ENCODE data around the gene LAMC1. TPM values are rescaled to one million over a fixed set of nuclear protein-coding genes. Genes with fewer than 3 reads are reported as not detected.
A peak's percentile ranks its signal among the peaks of the same experiment; 100 is the strongest.

Gene LAMC1
- total RNA-seq, 4 donors from 2014 or later: 387 to 474 (median 408) TPM

- no peak for DNase-seq (ENCODE audit: extremely low spot score)
- H3K27me3 ChIP-seq: no peaks in the 10 kb centered on the region
- TF ChIP-seq CTCF (IDR thresholded peaks at IDR 0.05) (peak; percentile 43 to 53 (median 44)), POLR2A (IDR thresholded peaks at IDR 0.05; ENCODE audit: low read depth) (peak; percentile 25), POLR2AphosphoS5 (IDR thresholded peaks at IDR 0.05) (peak; percentile 67 to 78), EP300 (IDR thresholded peaks at IDR 0.05) (no peak)
- peaks cover 28 to 52% (median 48%) of the 10 kb centered on the region in 4 donors for H3K4me1 ChIP-seq
- WGBS: under 1% methylated on average over 18 of the region's 68 CpGs
- no peaks in the 10 kb centered on the region for H3K9me3 ChIP-seq
- H3K27ac ChIP-seq (replicated peaks in 1 of 4): peak overlapping the region; percentile 98 to 100 (median 100)
- H3K36me3 ChIP-seq: peaks cover 0 to 2% (median 0%) of the 10 kb centered on the region in 4 donors
- H3K4me3 ChIP-seq: peak overlapping the region; percentile 80 to 97 (median 92)
- intact Hi-C loops (cut with DNase I): loop anchor here (5.0 kb wide), 1 partner anchor 214 kb away; no protein-coding TSS in a partner anchor
Observed at GRCh38 chr1:183023601-183024316, 539 bp downstream of the LAMC1 start.

GRCh38 chr1:183024317-183025009 lies 1.2 kb downstream of the LAMC1 start:
- no peak for DNase-seq (ENCODE audit: extremely low spot score)
- Histone ChIP-seq H3K9me3 (no peaks in the 10 kb centered on the region), H3K4me3 (peak overlapping the region; percentile 80 to 97 (median 92)), H3K36me3 (peaks cover 0 to 5% (median 0%) of the 10 kb centered on the region in 4 donors), H3K27me3 (no peaks in the 10 kb centered on the region), H3K27ac (replicated peaks in 1 of 4) (peak overlapping the region; percentile 98 to 100 (median 100)), H3K4me1 (peaks cover 28 to 56% (median 52%) of the 10 kb centered on the region in 4 donors)
- TF ChIP-seq POLR2AphosphoS5 (IDR thresholded peaks at IDR 0.05): peak in 1 of 2 donors; percentile 17
- no peak for TF ChIP-seq CTCF (IDR thresholded peaks at IDR 0.05)
- 2% methylated on average over 14 of the region's 14 CpGs for WGBS
- intact Hi-C loops (cut with DNase I): loop anchor here (5.0 kb wide), 1 partner anchor 213 kb away; no protein-coding TSS in a partner anchor

- intact Hi-C loops (cut with DNase I): no loop called here
- H3K36me3 ChIP-seq: peaks cover 0 to 5% (median 0%) of the 10 kb centered on the region in 4 donors
- 6% methylated on average over 3 of the region's 3 CpGs for WGBS
- no peak for TF ChIP-seq EP300 (IDR thresholded peaks at IDR 0.05)
- no peak for TF ChIP-seq CTCF (IDR thresholded peaks at IDR 0.05)
- TF ChIP-seq POLR2AphosphoS5 (IDR thresholded peaks at IDR 0.05): no peak
- no peak for TF ChIP-seq POLR2A (IDR thresholded peaks at IDR 0.05; ENCODE audit: low read depth)
- peaks cover 33 to 56% (median 52%) of the 10 kb centered on the region in 4 donors for H3K4me1 ChIP-seq
- no peaks in the 10 kb centered on the region for H3K27me3 ChIP-seq
- H3K9me3 ChIP-seq: no peaks in the 10 kb centered on the region
- DNase-seq (ENCODE audit: extremely low spot score): no peak
- H3K27ac ChIP-seq (replicated peaks in 1 of 4): peak overlapping the region; percentile 98 to 100 (median 100)
- peak overlapping the region; percentile 80 to 97 (median 92) for H3K4me3 ChIP-seq
Observed at GRCh38 chr1:183025010-183025337, 1.8 kb downstream of the LAMC1 start.

- no peak for DNase-seq (ENCODE audit: extremely low spot score)
- no peaks in the 10 kb centered on the region for H3K9me3 ChIP-seq
- H3K36me3 ChIP-seq: peaks cover 0 to 5% (median 0%) of the 10 kb centered on the region in 4 donors
- peaks cover 39 to 60% (median 57%) of the 10 kb centered on the region in 4 donors for H3K4me1 ChIP-seq
- intact Hi-C loops (cut with DNase I): no loop called here
- H3K4me3 ChIP-seq: peak overlapping the region; percentile 80 to 97 (median 92)
- peak overlapping the region; percentile 98 to 100 (median 100) for H3K27ac ChIP-seq (replicated peaks in 1 of 4)
- H3K27me3 ChIP-seq: no peaks in the 10 kb centered on the region
- 34% methylated on average over 4 of the region's 4 CpGs for WGBS
- TF ChIP-seq POLR2AphosphoS5 (IDR thresholded peaks at IDR 0.05) (no peak), POLR2A (IDR thresholded peaks at IDR 0.05; ENCODE audit: low read depth) (no peak), CTCF (IDR thresholded peaks at IDR 0.05) (no peak), EP300 (IDR thresholded peaks at IDR 0.05) (no peak)
Observed at GRCh38 chr1:183025782-183026774, 2.9 kb downstream of the LAMC1 start.
